ENCODE data around the gene RNF215.

DNA sequence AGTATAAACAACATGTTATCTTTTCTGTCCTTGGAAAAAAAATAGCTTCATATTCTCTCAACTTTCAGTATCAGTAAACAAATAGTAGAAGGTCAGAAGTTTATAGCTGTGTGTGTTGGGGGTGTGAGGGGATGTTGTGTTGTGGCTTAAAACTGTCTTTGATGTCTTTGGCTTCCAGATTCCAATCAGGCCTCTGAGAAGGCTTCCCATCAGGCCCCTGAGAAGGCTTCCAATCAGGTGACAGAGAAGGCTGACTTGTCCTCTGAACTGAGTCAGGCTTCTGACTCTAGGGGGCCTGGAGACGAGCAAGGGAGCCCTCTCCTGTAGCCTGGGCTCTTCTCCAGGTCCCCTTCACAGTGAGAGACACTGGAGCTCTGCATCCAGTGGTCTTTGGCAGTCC is 47.6 kb upstream of the RNF215 start:
- TF ChIP-seq, protein P1, sequence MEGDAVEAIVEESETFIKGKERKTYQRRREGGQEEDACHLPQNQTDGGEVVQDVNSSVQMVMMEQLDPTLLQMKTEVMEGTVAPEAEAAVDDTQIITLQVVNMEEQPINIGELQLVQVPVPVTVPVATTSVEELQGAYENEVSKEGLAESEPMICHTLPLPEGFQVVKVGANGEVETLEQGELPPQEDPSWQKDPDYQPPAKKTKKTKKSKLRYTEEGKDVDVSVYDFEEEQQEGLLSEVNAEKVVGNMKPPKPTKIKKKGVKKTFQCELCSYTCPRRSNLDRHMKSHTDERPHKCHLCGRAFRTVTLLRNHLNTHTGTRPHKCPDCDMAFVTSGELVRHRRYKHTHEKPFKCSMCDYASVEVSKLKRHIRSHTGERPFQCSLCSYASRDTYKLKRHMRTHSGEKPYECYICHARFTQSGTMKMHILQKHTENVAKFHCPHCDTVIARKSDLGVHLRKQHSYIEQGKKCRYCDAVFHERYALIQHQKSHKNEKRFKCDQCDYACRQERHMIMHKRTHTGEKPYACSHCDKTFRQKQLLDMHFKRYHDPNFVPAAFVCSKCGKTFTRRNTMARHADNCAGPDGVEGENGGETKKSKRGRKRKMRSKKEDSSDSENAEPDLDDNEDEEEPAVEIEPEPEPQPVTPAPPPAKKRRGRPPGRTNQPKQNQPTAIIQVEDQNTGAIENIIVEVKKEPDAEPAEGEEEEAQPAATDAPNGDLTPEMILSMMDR (IDR thresholded peaks at IDR 0.05; ENCODE audit: poor library complexity): no peak
- no peak for TF ChIP-seq EZH2 (IDR thresholded peaks at IDR 0.05; ENCODE audit: borderline replicate concordance)

All from hepatocyte (in vitro differentiated cells).